Chondrocyte (in vitro differentiated cells): Measurements from ENCODE around the gene FGG. TPM values are rescaled to one million over a fixed set of nuclear protein-coding genes. Genes with fewer than 3 reads are reported as not detected.

ENCODE experiments used
- DNase-seq: peaks from one replicate; pipeline ENCODE4 v3.0.0; 2021; ENCODE audit warnings: mixed read lengths, low spot score
- H3K27ac Mint-ChIP-seq: one replicate; pipeline ENCODE4 v1.8.0; 2021; ENCODE audit warnings: mild to moderate bottlenecking, moderate library complexity, mixed read lengths; ENCODE audit not compliant: unreplicated experiment
- H3K27me3 Mint-ChIP-seq: 2 replicates; pipeline ENCODE4 v1.8.0; 2021; ENCODE audit warnings: low read depth, mixed read lengths
- H3K36me3 Mint-ChIP-seq: 2 replicates; pipeline ENCODE4 v1.8.0; 2021; ENCODE audit warnings: low read depth, mixed read lengths
- H3K4me1 Mint-ChIP-seq: 2 replicates; pipeline ENCODE4 v1.8.0; 2021; ENCODE audit warnings: low read depth, mild to moderate bottlenecking, mixed read lengths
- H3K4me3 Mint-ChIP-seq: one replicate; pipeline ENCODE4 v1.8.0; 2021; ENCODE audit warnings: mild to moderate bottlenecking, moderate library complexity, mixed read lengths; ENCODE audit not compliant: unreplicated experiment
- H3K9me3 Mint-ChIP-seq: 2 replicates; pipeline ENCODE4 v1.8.0; 2021; ENCODE audit warnings: low read depth, mixed read lengths
- CTCF ChIP-seq: fragments of 200-600 bp; sonication (generic); IDR thresholded peaks from 2 replicates; pipeline ENCODE4 v1.5.0; 2021; ENCODE audit warnings: antibody characterized with exemption, mild to moderate bottlenecking, moderate library complexity
- total RNA-seq: library from RNA; stranded (reverse); gene quantifications from 3 replicates; pipeline ENCODE4 v1.2.1, GENCODE V29; 2021

The FGG gene
- total RNA-seq, 1 donor from 2014 or later = not detected

DNA sequence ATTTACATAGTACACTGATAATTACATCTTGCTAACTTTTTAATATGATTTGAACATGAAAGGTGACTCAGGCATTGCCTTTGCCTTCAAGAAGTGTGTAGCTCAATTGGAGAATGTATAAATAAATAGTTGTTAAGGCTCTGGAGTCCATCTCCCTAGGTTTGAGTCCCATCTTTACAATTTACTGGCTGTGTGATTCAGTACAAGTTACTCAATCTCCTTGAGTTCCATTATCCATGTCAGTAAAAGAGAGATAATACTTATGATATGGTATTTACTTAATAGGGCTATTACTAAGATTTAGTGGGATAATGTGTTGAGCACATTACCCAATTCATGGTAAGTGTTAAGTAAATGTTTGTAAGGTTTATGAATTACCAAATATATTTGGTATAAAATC lies 1.9 kb upstream of the FGG start:
- Mint-ChIP-seq H3K27me3 (peaks cover 33% of the 10 kb centered on the region), H3K27ac (no peak overlapping the region), H3K36me3 (no peaks in the 10 kb centered on the region), H3K9me3 (no peaks in the 10 kb centered on the region), H3K4me3 (no peak overlapping the region), H3K4me1 (peaks cover 2% of the 10 kb centered on the region)
- no peak for DNase-seq
- no peak for TF ChIP-seq CTCF

DNA sequence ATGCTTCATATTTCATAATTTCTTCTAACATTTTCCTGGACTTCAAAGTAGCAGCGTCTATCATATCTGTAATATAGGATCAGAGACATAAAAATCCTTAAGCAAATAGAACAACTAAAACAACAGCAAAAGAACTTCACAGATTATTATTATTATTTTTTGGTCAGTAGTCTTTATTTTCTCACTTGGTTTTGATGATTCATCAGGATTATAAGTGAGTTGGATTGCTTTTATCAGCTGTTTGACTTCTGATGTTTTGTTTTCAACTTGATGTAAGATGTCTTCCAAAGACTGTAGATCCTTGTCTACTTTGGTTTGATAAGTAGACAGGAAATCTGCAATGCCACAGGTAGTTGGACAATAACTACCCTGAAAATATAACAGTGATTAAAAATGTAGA lies 623 bp downstream of the FGG start:
- no peaks in the 10 kb centered on the region for H3K36me3 Mint-ChIP-seq
- H3K9me3 Mint-ChIP-seq = no peaks in the 10 kb centered on the region
- no peak for DNase-seq
- H3K4me3 Mint-ChIP-seq = no peak overlapping the region
- H3K27me3 Mint-ChIP-seq = peaks cover 48% of the 10 kb centered on the region
- peaks cover 2% of the 10 kb centered on the region for H3K4me1 Mint-ChIP-seq
- H3K27ac Mint-ChIP-seq = no peak overlapping the region
- TF ChIP-seq CTCF = no peak

DNA sequence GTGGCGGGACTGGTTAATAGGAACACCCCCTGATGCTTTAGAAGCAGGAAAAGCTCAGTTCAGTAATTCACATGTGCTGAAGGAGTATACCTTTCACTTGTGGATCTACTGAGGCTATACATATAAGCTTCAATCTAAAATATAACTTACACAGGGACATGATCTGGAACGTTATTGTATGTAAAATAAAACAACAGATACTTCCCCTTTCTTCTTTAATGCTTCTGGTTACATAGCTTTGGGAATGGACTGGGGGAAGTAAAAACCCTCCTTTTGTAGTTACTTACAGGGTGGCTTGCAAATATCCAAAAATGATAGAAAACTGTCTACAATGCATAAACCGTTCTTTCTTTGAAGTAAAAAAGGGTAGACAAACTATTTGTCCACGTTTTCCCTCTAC lies 1.9 kb downstream of the FGG start:
- Mint-ChIP-seq H3K4me1 (no peaks in the 10 kb centered on the region), H3K9me3 (no peaks in the 10 kb centered on the region), H3K27me3 (peaks cover 56% of the 10 kb centered on the region), H3K27ac (no peak overlapping the region), H3K4me3 (no peak overlapping the region), H3K36me3 (no peaks in the 10 kb centered on the region)
- no peak for TF ChIP-seq CTCF
- DNase-seq = no peak

- H3K4me3 Mint-ChIP-seq = no peak overlapping the region
- DNase-seq = no peak
- no peaks in the 10 kb centered on the region for H3K4me1 Mint-ChIP-seq
- no peak for TF ChIP-seq CTCF
- no peaks in the 10 kb centered on the region for H3K9me3 Mint-ChIP-seq
- H3K27ac Mint-ChIP-seq = no peak overlapping the region
- H3K36me3 Mint-ChIP-seq = no peaks in the 10 kb centered on the region
- peaks cover 63% of the 10 kb centered on the region for H3K27me3 Mint-ChIP-seq
Observed at GRCh38 chr4:154609532-154609931, 2.9 kb downstream of the FGG start.

DNA sequence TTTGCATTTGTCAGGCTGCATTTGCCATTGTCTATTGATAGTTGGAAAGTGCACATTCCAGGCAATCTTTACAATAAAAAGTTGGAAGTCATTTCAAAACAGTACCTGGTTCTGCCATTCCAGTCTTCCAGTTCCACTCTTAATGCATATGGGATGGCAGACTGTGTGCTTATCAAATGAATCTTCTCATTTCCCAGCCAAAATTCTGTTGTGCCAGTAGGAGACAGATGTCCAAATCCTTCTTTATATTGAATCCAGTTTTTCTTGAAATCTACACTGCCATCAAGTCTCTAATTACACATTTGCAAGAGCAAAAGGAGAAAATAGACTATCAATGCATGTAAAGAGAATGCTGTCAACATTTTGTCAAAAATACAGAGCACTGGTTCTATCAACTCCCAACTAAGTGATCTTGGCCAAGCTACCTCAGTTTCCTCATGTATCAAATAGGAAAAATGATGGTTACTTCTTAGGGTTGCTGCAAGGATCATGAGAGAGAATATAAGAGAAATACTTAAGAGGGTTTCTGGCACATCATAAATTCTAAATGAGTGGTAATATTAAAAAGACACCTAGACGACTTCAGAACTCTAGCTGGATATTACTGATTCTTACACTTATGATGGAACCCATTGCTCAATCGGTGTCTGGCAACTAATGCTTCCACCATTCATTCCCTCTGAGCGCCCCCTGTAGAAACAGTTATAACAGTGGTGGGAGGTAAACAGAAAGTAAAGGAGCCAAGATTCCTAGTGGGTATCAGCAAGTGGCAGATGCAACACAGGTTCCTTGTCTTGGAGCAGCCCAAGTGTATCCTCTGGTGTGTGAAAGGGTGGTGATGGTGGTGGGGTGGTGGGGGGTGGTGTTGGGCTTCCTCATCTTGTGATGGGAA lies 3.8 kb downstream of the FGG start:
- TF ChIP-seq CTCF = no peak
- Mint-ChIP-seq H3K36me3 (no peaks in the 10 kb centered on the region), H3K4me1 (no peaks in the 10 kb centered on the region), H3K27ac (no peak overlapping the region), H3K27me3 (peaks cover 57% of the 10 kb centered on the region), H3K4me3 (no peak overlapping the region), H3K9me3 (no peaks in the 10 kb centered on the region)
- DNase-seq = no peak
